ENCODE data around the gene DNAJB6. TPM values are rescaled to one million over a fixed set of nuclear protein-coding genes. Genes with fewer than 3 reads are reported as not detected.

Gene DNAJB6
- total and polyA plus RNA-seq, 2 donors (not counting 3 experiments of a cell fraction or from before 2014, with no cell fraction given), result 69.6 to 135 TPM

DNA sequence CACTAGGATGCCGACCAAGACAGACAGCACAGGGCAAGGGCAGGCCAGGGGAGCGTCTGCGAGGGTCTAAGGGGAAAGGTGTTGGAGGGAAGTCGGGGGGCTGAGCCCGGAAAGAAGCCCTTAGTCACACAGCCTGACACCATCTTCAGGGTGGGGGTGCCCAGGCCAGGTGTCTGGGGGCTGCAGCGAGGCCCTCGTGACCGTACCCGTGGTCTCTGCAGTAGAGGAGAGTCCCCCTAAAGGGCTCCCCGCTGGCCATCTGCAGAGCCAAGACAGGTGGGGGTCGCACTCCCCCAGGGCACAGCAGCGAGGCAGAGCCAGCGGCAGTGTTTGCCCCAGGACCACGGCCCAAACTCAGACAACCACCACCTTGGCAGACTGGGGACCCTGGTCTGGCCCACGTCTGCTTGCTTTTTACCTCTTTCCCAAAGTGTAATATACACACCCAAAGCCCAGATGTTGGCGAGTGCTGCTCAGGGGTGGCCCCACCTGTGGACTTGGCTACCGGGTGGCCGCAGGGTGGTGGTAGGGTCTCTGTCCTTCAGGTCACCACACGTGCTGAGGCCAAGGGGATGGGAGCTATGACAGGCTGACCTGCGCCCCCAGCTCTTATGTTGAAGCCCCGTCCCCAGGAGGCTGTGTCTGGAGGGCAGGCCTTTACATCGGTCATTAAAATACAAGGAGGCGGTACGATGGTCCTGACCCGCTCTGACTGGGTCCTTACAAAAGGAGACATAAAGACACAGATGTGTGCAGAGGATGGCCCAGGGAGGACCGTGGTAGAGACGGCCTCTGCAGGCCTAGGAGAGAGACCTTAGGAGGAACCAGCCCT, 107.4 kb downstream of the DNAJB6 start:
- CTCF ChIA-PET, result no interaction called here
- no TSS peak for BruUV-seq (replicated peaks)

GRCh38 chr7:157444843-157445135, 108.0 kb downstream of the DNAJB6 start:
- Histone ChIP-seq H3K9ac (replicated peaks; ENCODE audit: extremely low read depth, insufficient read depth, low read length) (no peak overlapping the region), H3K27ac (ENCODE audit: insufficient read depth, low read depth, low read length) (no peak overlapping the region), H3K4me2 (ENCODE audit: insufficient read depth, low read length) (no peak overlapping the region), H3K9me3 (replicated peaks; ENCODE audit: control insufficient read depth, insufficient read depth, low read length) (no peaks in the 10 kb centered on the region), H3K4me1 (ENCODE audit: control insufficient read depth, extremely low read depth, insufficient read depth, low read length) (no peaks in the 10 kb centered on the region), H3K9me1 (replicated peaks; ENCODE audit: control insufficient read depth, extremely low read depth, insufficient read depth, low read length) (no peaks in the 10 kb centered on the region), H4K20me1 (replicated peaks; ENCODE audit: control insufficient read depth, extremely low read depth, insufficient read depth, low read length) (no peaks in the 10 kb centered on the region), H3K4me3 (replicated peaks in 1 of 3; ENCODE audit: insufficient read depth in 1 of 3, low read depth in 1 of 3, low read length in 3 of 3) (no peak overlapping the region), H3K27me3 (ENCODE audit: control insufficient read depth in 2 of 2, insufficient read depth in 2 of 2, low read length in 2 of 2) (no peaks in the 10 kb centered on the region), H3K36me3 (ENCODE audit: control insufficient read depth in 2 of 2, extremely low read depth in 1 of 2, insufficient read depth in 2 of 2, low read length in 2 of 2) (no peaks in the 10 kb centered on the region), H2AFZ (ENCODE audit: low read depth, low read length) (no peak overlapping the region), H3K79me2 (ENCODE audit: control insufficient read depth, insufficient read depth, low read length) (no peaks in the 10 kb centered on the region)
- CTCF ChIA-PET, result no interaction called here
- intact Hi-C loops (cut with micrococcal nuclease), result no loop called here
- POLR2A ChIA-PET, result no interaction called here
- FAIRE-seq (no peak), DNase-seq (ENCODE audit: low read depth, low spot score) (no peak)
- dilution Hi-C loops (cut with MboI; ENCODE audit: extremely low pct_ligation_motif_present, low sequenced_read_pairs), result no loop called here
- TF ChIP-seq JUN (IDR thresholded peaks at IDR 0.05; ENCODE audit: borderline replicate concordance, insufficient read depth, insufficient read length, low read depth), result no peak
- no peak for TF ChIP-seq POLR2A (IDR thresholded peaks at IDR 0.05; ENCODE audit: low read depth, low read length)
- TF ChIP-seq MYC (IDR thresholded peaks at IDR 0.05; ENCODE audit: low read depth, low read length), result no peak
- TF ChIP-seq POLR2AphosphoS5 (IDR thresholded peaks at IDR 0.05; ENCODE audit: insufficient read depth, low read depth, low read length), result no peak
- TF ChIP-seq, protein P1, sequence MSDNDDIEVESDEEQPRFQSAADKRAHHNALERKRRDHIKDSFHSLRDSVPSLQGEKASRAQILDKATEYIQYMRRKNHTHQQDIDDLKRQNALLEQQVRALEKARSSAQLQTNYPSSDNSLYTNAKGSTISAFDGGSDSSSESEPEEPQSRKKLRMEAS (IDR thresholded peaks at IDR 0.05; ENCODE audit: insufficient read depth, insufficient read length), result no peak
- TF ChIP-seq FOS (IDR thresholded peaks at IDR 0.05; ENCODE audit: borderline replicate concordance, insufficient read depth, low read length), result no peak
- TF ChIP-seq EZH2 (IDR thresholded peaks at IDR 0.05; ENCODE audit: borderline replicate concordance, low read depth, low read length, severe bottlenecking), result no peak
- TF ChIP-seq, protein P2, sequence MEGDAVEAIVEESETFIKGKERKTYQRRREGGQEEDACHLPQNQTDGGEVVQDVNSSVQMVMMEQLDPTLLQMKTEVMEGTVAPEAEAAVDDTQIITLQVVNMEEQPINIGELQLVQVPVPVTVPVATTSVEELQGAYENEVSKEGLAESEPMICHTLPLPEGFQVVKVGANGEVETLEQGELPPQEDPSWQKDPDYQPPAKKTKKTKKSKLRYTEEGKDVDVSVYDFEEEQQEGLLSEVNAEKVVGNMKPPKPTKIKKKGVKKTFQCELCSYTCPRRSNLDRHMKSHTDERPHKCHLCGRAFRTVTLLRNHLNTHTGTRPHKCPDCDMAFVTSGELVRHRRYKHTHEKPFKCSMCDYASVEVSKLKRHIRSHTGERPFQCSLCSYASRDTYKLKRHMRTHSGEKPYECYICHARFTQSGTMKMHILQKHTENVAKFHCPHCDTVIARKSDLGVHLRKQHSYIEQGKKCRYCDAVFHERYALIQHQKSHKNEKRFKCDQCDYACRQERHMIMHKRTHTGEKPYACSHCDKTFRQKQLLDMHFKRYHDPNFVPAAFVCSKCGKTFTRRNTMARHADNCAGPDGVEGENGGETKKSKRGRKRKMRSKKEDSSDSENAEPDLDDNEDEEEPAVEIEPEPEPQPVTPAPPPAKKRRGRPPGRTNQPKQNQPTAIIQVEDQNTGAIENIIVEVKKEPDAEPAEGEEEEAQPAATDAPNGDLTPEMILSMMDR (IDR thresholded peaks at IDR 0.05; ENCODE audit: extremely low read depth in 1 of 2, insufficient read depth in 1 of 2, low read depth in 1 of 2, low read length in 2 of 2), result no peak
- TF ChIP-seq GATA2 (IDR thresholded peaks at IDR 0.05; ENCODE audit: insufficient read depth, insufficient read length, low read depth, low read length), result no peak
- BruUV-seq (replicated peaks), result no TSS peak

More for the DNA sequence above, 107.4 kb downstream of the DNAJB6 start:
- H3K79me2 ChIP-seq (ENCODE audit: control insufficient read depth, insufficient read depth, low read length), result no peaks in the 10 kb centered on the region
- no peaks in the 10 kb centered on the region for H3K27me3 ChIP-seq (ENCODE audit: control insufficient read depth in 2 of 2, insufficient read depth in 2 of 2, low read length in 2 of 2)
- DNase-seq (ENCODE audit: low read depth, low spot score) (no peak), FAIRE-seq (no peak)
- dilution Hi-C loops (cut with MboI; ENCODE audit: extremely low pct_ligation_motif_present, low sequenced_read_pairs), result no loop called here
- intact Hi-C loops (cut with micrococcal nuclease), result no loop called here
- H3K4me2 ChIP-seq (ENCODE audit: insufficient read depth, low read length), result no peak overlapping the region
- H3K36me3 ChIP-seq (ENCODE audit: control insufficient read depth in 2 of 2, extremely low read depth in 1 of 2, insufficient read depth in 2 of 2, low read length in 2 of 2), result no peaks in the 10 kb centered on the region
- no peaks in the 10 kb centered on the region for H3K9me1 ChIP-seq (replicated peaks; ENCODE audit: control insufficient read depth, extremely low read depth, insufficient read depth, low read length)
- no peak overlapping the region for H3K9ac ChIP-seq (replicated peaks; ENCODE audit: extremely low read depth, insufficient read depth, low read length)
- no peak overlapping the region for H3K27ac ChIP-seq (ENCODE audit: insufficient read depth, low read depth, low read length)
- no peaks in the 10 kb centered on the region for H4K20me1 ChIP-seq (replicated peaks; ENCODE audit: control insufficient read depth, extremely low read depth, insufficient read depth, low read length)
- no peak overlapping the region for H2AFZ ChIP-seq (ENCODE audit: low read depth, low read length)
- H3K4me1 ChIP-seq (ENCODE audit: control insufficient read depth, extremely low read depth, insufficient read depth, low read length), result no peaks in the 10 kb centered on the region
- no peak overlapping the region for H3K4me3 ChIP-seq (replicated peaks in 1 of 3; ENCODE audit: insufficient read depth in 1 of 3, low read depth in 1 of 3, low read length in 3 of 3)
- POLR2A ChIA-PET, result no interaction called here
- TF ChIP-seq POLR2AphosphoS5 (IDR thresholded peaks at IDR 0.05; ENCODE audit: insufficient read depth, low read depth, low read length) (no peak), FOS (IDR thresholded peaks at IDR 0.05; ENCODE audit: borderline replicate concordance, insufficient read depth, low read length) (no peak), JUN (IDR thresholded peaks at IDR 0.05; ENCODE audit: borderline replicate concordance, insufficient read depth, insufficient read length, low read depth) (no peak), MYC (IDR thresholded peaks at IDR 0.05; ENCODE audit: low read depth, low read length) (no peak)
- TF ChIP-seq, protein P1 (IDR thresholded peaks at IDR 0.05; ENCODE audit: insufficient read depth, insufficient read length), result no peak
- no peaks in the 10 kb centered on the region for H3K9me3 ChIP-seq (replicated peaks; ENCODE audit: control insufficient read depth, insufficient read depth, low read length)
